ENCODE data around the gene PKP4.
"Not testable (repeated sequence)": the region's sequence is repeated elsewhere in the genome, so short reads cannot be mapped to it uniquely, and the experiment has no call there.

The PKP4 gene

GRCh38 chr2:158690823-158691222 lies 234.1 kb downstream of the PKP4 start:
- no peak for DNase-seq

- no peak for DNase-seq
These were observed 234.9 kb downstream of the PKP4 start for GRCh38 chr2:158691619-158692018.

- DNase-seq: no peak
These were observed 235.8 kb downstream of the PKP4 start for GRCh38 chr2:158692372-158693103.

GRCh38 chr2:158693476-158693875 lies 236.7 kb downstream of the PKP4 start:
- DNase-seq: no peak

- no peak for DNase-seq
These were observed 238.6 kb downstream of the PKP4 start for GRCh38 chr2:158695305-158695704.

GRCh38 chr2:158695744-158696143 lies 239.0 kb downstream of the PKP4 start:
- DNase-seq: not testable (repeated sequence)

DNA sequence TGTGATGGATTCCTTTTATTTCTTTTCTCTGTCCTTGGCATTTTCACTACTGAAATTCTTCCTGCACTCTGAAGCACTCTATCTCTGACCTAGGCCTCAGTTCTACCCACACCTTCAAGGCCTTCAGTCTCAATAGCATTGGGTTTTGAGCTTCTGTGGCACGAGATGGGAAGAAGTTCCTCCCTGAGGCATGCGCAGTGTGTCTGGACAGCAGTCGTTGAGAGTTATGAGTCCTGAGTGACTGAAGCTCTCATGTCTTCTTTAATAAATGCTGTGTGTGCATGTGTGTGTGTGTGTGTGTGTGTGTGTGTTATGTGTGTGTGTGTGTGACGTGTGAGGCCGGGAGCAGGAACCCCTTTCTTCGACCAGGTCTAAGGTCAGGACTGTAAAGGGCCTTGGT lies 242.6 kb downstream of the PKP4 start:
- no peak for DNase-seq

GRCh38 chr2:158701101-158701500 lies 244.3 kb downstream of the PKP4 start:
- no peak for DNase-seq

GRCh38 chr2:158702740-158703139 lies 246.0 kb downstream of the PKP4 start:
- no peak for DNase-seq

DNA sequence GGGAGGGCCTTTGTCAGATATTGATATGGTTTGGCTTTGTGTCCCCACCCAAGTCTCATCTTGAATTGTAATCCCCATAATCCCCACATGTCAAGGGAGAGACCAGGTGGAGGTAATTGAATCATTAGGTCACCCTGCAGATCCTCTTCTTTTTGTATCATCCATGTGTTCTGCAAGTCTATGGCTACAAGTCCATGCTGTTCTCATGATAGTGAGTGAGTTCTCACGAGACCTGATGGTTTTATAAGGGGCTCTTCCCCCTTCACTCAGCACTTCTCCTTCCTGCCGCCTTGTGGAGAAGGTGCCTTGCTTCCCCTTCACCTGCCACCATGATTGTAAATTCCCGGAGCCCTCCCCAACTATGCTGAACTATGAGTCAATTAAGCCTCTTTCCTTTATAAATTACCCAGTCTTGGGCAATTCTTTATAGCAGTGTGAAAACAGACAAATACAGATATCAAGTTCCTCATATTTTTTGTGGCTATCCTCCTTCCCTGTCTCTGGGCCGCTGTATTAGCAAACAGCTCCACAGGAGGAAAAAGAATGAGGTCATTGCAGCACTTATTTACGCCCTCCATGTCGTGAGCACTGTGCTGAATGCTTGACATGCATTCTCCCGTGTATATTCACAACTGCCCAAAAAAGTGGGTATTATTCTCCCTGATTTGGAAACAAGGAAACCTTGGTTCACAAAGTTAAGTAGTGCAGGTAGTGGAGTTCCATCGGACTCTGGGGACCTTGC lies 248.1 kb downstream of the PKP4 start:
- not testable (repeated sequence) for DNase-seq

DNA sequence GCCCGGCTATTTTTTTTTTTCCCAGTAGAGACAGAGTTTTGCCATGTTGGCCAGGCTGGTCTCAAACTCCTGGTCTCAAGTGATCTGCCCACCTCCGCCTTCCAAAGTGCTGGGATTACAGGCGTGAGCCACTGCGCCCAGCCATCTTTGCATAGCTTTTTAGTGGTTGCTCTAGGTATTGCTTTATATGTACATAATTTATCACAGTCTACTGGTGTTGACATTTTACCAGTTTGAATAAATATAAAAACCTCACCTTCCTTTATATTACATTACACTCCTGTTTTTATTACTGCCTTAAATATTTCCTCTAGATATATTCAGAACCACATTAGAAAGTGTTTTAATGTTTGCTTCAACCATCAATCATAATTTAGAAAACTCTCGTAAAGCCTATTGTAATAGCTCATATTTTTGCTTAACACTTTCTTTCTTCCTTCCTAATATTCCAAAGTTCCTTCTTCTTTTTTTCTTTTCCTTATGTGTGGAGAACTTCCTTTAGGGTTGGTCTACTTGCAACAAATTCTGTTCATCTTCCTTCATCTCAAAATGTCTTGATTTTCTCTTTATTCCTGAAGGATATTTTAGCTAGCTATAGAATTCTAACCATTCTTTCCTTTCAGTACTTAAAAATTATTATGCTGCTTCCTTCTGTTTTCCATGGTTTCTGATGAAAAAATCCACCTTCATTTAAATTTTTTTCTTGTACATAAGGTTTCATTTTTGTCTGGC lies 256.2 kb downstream of the PKP4 start:
- no peak for DNase-seq

GRCh38 chr2:158713523-158714138 lies 256.9 kb downstream of the PKP4 start:
- DNase-seq: no peak

DNA sequence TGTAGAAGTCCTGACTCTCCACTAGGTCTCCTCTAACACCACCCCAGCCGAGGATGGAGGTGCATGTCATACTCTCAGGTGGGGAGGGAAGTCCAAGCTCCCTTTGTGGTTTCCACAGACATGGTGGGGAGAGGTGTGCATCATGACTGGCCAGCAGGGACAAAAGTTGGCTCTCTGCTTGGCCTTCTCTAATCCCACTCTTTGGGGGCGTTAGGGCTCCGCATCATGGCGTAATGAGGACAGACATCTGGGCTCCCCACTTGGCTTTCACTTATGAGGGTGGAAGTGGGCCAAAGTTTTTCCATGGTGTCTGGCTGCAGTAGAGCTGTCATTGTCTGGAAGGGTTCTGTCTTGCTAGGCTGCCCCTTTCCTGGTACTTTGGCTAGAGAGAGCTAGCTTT lies 257.7 kb downstream of the PKP4 start:
- DNase-seq: no peak

DNA sequence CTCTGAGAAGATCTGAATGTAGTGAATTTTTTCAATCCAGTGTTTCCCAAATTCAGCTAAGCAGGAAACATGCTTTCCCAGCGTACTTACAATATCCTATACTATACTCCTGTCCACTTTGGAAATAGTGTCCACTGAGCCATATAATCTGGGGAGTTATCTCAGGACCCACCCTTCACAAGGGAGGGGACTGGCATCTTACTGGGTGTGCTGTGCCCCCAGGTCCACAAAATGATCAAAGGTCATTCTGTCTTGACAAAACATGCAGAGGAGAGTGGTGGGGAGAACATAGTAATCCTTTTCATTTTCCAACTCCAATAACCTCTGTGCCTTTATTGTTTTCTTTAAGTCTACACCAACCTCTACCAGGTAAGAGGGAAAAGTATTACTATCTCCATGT lies 258.6 kb downstream of the PKP4 start:
- DNase-seq: no peak

- DNase-seq: no peak
These were observed 259.5 kb downstream of the PKP4 start for GRCh38 chr2:158716121-158716791.

DNA sequence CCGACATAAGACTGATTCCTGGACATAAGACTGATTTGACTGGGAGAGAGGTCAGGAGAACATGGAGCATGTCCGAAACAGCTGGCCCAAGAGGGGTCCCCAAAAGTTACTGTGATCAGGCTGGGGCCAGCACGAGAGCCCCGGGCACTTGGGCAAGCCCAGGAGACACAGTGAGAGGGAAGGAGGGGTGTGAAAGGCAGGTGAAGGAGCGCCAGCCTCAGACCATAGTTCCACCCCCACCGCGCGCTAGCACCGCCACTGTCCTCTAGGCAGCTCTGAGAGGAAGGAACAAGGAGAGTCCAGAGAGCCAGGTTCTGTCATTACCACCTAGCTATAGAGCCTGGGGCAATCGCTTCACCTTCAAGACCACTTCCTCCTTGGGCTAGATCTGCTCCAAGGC lies 260.2 kb downstream of the PKP4 start:
- DNase-seq: no peak

DNA sequence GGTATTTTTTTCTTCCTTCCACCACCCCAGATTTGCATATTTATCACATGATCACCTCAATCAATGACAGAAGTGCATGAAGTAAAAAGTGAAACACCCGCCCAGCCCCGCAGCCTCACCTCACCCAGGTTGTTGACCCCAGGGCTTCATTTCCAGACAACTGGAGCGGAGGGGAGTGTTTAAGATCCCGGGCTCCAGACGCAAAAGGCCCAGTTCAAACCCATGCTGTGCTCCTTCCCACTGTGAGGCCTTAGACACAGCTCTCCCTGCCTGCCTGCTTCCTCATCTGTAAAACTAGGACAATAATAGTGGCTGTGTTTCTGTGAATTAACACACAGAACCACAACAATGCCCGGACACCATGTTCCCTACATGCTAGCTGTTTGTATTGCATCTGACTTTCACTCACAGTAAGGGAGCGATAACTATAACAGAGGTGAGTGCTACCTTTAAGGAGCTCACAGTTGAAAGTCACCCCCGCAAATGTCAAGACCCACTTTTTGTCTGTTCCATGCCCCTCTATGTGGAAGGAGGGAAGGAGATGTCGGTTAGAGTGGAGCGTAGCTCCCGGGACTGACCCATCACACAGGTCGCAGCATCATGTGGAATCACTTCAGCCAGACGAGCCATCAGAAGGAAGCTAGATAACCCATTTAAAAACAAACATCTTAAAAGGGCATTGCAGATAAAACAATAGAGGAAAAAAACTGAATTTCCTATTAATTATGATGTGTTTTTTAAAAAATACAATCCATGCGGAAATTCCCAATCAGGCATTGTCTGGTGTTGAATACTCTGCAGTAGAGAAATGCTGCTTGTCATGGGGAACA lies 260.8 kb downstream of the PKP4 start:
- DNase-seq: no peak

DNA sequence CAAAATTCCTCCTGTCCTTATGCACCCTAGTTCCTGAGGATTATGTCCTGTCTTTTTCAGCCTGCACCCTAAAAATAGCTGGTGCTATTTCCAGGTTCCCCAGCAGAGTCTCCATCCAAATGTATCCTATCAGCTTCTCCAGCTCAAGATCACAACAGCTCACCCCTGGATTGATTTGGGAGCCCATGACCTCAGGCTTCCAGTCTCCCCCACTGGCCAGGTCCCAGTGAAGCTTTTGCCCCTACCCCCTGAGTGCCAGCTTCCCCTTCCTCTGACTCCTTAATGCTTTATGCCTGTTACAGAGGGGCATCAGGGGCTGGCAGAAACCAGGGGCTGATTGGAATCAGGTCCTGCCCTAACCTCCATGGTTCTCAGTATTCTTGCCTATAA lies 261.4 kb downstream of the PKP4 start:
- DNase-seq: no peak

GRCh38 chr2:158718851-158719250 lies 262.1 kb downstream of the PKP4 start:
- DNase-seq: no peak

- DNase-seq: no peak
These were observed 262.7 kb downstream of the PKP4 start for GRCh38 chr2:158719403-158719802.

DNA sequence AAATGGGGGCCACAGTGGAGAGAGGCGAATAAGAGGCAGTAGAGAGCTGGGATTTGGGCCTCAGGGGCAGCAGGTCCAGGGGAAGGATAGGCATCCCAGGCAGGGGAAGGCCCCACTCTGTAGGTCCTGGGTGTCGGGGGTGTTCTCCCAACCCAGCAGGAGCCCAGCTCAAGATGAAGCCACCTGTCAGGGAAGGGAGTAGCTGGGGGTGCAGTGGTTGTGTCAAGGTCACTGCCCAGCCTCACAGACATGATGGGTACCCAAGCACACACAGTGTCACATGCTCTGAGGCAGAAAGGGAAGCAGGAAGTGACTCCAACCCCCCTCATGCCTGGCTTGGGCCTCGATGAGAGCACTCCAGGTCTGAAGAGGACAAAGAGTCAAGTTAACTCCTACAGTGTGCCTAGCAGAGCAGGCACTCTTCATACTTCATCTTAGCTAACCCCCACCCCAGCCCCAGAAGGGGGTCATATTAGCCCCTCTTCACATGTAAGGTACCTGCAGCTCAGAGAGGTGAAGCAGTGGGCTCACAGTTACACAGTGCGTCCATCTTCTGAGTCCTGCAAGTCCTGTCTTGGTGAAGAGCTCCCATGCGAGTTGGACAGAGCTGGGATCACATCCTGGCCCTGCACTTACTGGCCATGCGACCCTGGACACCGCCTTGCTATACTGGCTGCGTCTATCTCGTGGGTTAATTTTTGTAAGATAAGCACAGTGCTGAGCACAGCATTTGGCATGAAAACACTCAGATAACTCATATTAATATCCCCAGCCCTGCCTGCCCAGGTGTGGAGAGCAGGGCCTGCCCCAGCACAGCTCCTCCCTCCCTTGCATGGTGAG lies 265.7 kb downstream of the PKP4 start:
- DNase-seq: no peak

Data from NCI-H1694 treated with DMSO at 0.1 percent for 48 hours (cell line).